Activated CD4-positive, alpha-beta T cell treated with anti-CD3 and anti-CD28 coated beads for 1 hour (primary cell): Measurements from ENCODE around the gene BPGM.

Source experiments
- DNase-seq: peaks from one replicate; pipeline ENCODE4 v3.0.0-alpha.2; 2020

The BPGM gene

GRCh38 chr7:134723892-134724291 lies 77.2 kb downstream of the BPGM start:
- no peak for DNase-seq

GRCh38 chr7:134724606-134725005 lies 78.0 kb downstream of the BPGM start:
- DNase-seq, result no peak

- no peak for DNase-seq
Measured at GRCh38 chr7:134726581-134726980, 79.9 kb downstream of the BPGM start.

- DNase-seq, result no peak
Measured at GRCh38 chr7:134727711-134728110, 81.1 kb downstream of the BPGM start.
